NT2/D1 (cell line): ENCODE measurements around the gene SMURF1.

ENCODE experiments used
- DNase-seq: peaks from one replicate; pipeline ENCODE4 v3.0.0-alpha.2; 2011; ENCODE audit warnings: low read depth, low spot score
- H3K27me3 ChIP-seq: 2 replicates; pipeline ENCODE4 v1.6.0; 2011; ENCODE audit warnings: mild to moderate bottlenecking; ENCODE audit not compliant: insufficient read length, insufficient read depth
- H3K36me3 ChIP-seq: 2 replicates; pipeline ENCODE4 v1.6.1; 2011; ENCODE audit warnings: mild to moderate bottlenecking, low read length, mixed read lengths; ENCODE audit not compliant: insufficient read depth, insufficient read length
- H3K4me1 ChIP-seq: 2 replicates; pipeline ENCODE4 v1.5.1; 2011; ENCODE audit not compliant: insufficient read depth, insufficient read length
- H3K4me3 ChIP-seq: 2 replicates; pipeline ENCODE4 v1.5.1; 2011; ENCODE audit warnings: low read depth; ENCODE audit not compliant: insufficient read length
- H3K9ac ChIP-seq: 2 replicates; pipeline ENCODE4 v1.6.0; 2011; ENCODE audit warnings: low read depth; ENCODE audit not compliant: insufficient read length
- H3K9me3 ChIP-seq: 2 replicates; pipeline ENCODE4 v1.5.1; 2011; ENCODE audit warnings: mild to moderate bottlenecking, low read length; ENCODE audit not compliant: insufficient read depth
- SUZ12 ChIP-seq: IDR thresholded peaks from 2 replicates; pipeline ENCODE4 v1.6.1; 2011; ENCODE audit not compliant: insufficient read length, insufficient read depth; ENCODE audit errors: extremely low read depth
- YY1 ChIP-seq: IDR thresholded peaks from 2 replicates; pipeline ENCODE4 v1.6.1; 2011; ENCODE audit not compliant: insufficient read length, insufficient read depth
- ZNF274 ChIP-seq: IDR thresholded peaks from 2 replicates; pipeline ENCODE4 v1.6.1; 2011; ENCODE audit warnings: mild to moderate bottlenecking, low read depth, low read length

Gene SMURF1

DNA sequence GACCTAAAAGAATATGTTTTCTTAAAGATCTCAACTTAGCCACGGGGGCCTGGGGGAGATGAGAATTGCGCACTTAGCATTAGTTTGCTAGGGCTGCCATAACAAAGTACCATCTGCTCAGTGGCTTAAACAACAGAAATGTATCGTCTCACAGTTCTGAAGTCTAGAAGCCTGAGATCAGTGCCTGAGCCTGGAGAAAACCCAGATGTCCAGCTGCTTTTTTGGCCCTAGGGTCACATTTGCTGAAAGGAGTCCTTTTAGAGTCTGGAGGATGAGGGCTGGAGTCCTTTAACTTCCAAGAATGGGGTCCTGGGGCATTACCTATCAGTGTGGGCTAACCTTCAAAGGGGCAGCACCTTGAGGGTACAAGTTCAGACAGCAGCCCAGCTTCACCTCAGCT is 48.2 kb downstream of the SMURF1 start:
- Histone ChIP-seq H3K36me3 (no peaks in the 10 kb centered on the region), H3K9me3 (peaks cover 4% of the 10 kb centered on the region; the same call in 1 of the 2 replicates), H3K9ac (no peak overlapping the region), H3K4me3 (no peak overlapping the region), H3K4me1 (peaks cover 2% of the 10 kb centered on the region), H3K27me3 (no peaks in the 10 kb centered on the region)
- no peak for DNase-seq
- TF ChIP-seq ZNF274 (no peak), YY1 (no peak), SUZ12 (no peak)

DNA sequence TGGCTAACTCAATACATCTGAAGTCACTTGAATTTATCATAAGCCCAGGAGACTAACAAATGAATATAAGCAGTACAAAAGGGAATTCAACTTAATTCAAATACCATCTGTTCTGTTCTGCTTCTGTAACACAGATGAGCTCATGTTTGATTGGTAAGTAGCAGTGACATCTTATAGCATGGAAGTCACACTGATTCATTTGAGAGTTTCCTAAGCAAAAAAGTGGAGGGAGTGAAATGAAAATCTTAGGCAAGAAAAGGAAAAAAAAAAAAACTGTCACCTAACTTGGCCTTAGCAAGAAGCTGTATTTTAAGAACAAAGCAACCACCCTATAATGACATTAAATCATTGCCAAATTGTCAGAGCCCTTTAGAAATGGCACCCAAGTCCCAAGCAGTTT is 49.5 kb downstream of the SMURF1 start:
- no peak for DNase-seq
- H3K4me1 ChIP-seq = peaks cover 2% of the 10 kb centered on the region
- no peaks in the 10 kb centered on the region for H3K27me3 ChIP-seq
- TF ChIP-seq YY1 = no peak
- TF ChIP-seq ZNF274 = no peak
- TF ChIP-seq SUZ12 = no peak
- no peak overlapping the region for H3K9ac ChIP-seq
- H3K9me3 ChIP-seq = peaks cover 4% of the 10 kb centered on the region; the same call in 1 of the 2 replicates
- no peak overlapping the region for H3K4me3 ChIP-seq
- no peaks in the 10 kb centered on the region for H3K36me3 ChIP-seq

DNA sequence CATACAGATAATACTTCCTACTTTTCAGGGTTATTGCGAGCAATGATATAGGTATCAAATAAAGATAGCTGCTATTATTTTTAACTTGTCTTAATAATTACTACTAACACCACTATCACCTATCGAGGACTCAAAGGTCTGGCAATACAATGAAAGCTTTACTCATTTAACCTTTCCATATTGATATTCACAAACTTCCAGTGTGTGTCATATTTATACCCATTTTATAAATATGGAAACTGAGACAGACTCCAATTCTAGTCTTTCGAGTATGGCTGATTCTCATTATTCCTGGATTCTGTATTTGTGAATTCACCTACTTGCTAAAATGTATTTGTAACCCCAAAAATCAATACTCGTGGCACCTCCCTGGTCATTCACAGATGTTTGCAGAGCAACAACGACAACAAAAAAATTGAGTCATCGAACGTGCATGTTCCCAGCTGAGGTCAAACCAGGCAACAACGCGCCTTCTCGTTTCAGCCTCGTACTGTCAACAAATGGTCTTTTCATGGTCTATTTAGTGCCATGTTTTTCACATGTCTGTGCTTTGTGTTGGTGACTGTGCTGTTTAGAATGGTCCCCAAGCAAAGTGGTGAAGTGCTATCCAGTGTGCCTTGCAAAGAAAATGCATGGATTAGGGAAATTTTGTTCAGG is 51.7 kb downstream of the SMURF1 start:
- no peak for DNase-seq
- Histone ChIP-seq H3K36me3 (no peaks in the 10 kb centered on the region), H3K4me1 (no peaks in the 10 kb centered on the region), H3K9ac (no peak overlapping the region), H3K9me3 (0 out of 2 replicates have a peak, but pooled peaks cover under 1% of the 10 kb centered on the region), H3K27me3 (no peaks in the 10 kb centered on the region), H3K4me3 (no peak overlapping the region)
- TF ChIP-seq YY1 = no peak
- TF ChIP-seq SUZ12 = no peak
- no peak for TF ChIP-seq ZNF274

DNA sequence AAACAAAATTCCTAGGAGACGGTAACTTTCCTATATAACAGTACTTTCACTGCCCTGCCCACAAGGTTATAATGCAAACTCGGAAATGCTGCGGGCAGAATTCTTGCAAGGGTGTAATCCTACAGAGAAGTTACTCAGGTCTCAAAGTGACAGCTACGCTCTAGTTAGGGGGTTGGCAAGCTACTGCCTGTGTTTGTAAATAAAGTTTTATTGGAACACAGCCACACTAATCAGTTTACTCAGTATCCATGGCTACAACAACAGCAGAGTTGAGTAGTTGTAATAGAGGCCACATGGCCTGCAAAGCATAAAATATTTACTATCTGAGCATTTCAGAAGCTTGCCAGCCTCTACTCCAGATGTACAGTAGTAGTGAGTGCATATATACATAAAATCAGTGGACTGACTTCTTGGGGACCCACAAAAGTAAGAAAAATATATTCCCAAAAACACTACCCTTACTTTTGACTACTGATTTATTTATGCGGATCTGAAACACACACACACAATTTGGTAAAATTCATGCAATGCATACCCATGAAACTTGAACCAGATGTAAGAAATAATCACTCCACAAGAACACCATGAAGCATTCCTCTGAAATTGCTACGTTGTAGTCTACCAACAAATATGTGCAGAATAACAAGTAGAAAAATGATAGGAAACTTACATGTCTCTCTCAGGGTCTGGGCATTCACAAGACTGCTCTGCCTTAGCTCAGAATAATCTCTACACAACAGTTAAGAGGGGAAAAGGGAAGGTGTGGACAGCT is 53.0 kb downstream of the SMURF1 start:
- Histone ChIP-seq H3K4me3 (no peak overlapping the region), H3K27me3 (no peaks in the 10 kb centered on the region), H3K9me3 (no peaks in the 10 kb centered on the region), H3K36me3 (no peaks in the 10 kb centered on the region), H3K4me1 (no peaks in the 10 kb centered on the region), H3K9ac (no peak overlapping the region)
- TF ChIP-seq SUZ12 (no peak), ZNF274 (no peak), YY1 (no peak)
- DNase-seq = no peak

DNA sequence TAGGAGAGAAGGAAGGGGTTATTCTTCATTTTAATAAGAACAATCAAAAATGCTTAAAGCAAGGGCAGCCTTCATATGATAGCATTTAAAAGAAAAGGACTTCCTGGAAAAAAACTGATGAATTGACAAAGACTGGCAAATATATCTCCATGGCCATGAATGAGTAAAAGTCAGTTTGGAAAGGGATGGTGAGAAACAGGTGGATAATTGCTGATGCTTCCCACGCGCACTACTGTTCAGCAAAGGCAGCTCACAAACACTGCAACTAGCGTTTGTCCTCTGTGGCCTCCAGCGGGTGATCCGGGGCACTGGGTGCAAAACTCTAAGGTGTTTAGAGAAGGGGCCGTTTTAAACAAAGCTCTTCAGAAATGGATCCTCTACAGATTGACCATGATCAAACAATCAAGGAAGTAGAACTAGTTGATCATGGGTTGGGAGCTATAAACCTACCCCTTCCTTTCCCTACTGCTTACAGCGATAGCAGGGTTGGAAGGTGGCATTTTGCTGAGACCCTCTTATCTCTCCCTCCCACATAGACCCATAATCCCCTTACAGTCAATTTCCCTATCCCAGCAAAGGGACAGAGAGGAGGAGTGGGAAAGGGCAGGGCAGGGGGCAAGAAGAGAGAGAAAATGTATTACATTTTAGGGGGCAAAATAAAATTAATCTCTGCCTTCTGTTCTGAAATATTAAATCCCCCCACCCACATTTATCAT is 53.8 kb downstream of the SMURF1 start:
- H3K36me3 ChIP-seq = no peaks in the 10 kb centered on the region
- no peaks in the 10 kb centered on the region for H3K9me3 ChIP-seq
- H3K4me3 ChIP-seq = no peak overlapping the region
- DNase-seq = no peak
- TF ChIP-seq ZNF274 (no peak), SUZ12 (no peak), YY1 (no peak)
- no peaks in the 10 kb centered on the region for H3K4me1 ChIP-seq
- H3K27me3 ChIP-seq = no peaks in the 10 kb centered on the region
- no peak overlapping the region for H3K9ac ChIP-seq

DNA sequence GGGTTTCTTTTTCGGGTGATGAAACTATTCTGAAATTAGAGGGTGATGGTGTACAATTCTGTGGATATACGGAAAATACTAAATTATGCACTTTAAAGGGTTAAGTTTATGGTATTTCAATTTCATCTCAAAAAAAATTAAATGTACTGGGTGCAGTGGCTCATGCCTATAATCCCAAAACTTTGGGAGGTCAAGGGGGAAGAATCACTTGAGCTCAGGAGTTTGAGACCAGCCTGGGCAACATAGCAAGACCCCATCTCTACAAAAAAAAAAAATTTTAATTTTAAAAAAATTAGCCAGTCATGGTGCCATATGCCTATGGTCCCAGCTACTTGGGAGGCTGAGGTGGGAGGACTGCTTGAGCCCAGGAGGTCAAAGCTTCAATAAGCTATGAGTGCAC is 57.0 kb downstream of the SMURF1 start:
- Histone ChIP-seq H3K36me3 (no peaks in the 10 kb centered on the region), H3K9me3 (no peaks in the 10 kb centered on the region), H3K4me3 (no peak overlapping the region), H3K27me3 (no peaks in the 10 kb centered on the region), H3K9ac (no peak overlapping the region), H3K4me1 (no peaks in the 10 kb centered on the region)
- TF ChIP-seq YY1 (no peak), SUZ12 (no peak), ZNF274 (no peak)
- no peak for DNase-seq

DNA sequence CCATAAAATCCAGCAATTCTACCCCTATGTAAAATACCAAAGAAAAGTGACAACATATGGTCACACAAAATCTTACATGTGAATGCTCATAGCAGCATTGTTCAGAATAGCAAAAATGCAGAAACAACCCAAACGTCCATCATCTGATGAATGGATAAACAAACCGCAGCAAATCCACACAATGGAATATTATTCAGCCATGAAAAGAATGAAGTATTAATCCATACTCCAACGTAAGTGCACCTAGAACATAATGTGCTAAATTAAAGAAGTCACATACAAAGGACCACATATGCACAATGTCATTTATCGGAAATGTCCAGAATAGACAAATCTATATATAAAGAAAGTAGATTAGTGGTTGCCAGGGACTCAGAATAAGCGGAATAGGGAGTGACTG is 57.4 kb downstream of the SMURF1 start:
- no peaks in the 10 kb centered on the region for H3K27me3 ChIP-seq
- TF ChIP-seq ZNF274 = no peak
- TF ChIP-seq YY1 = no peak
- TF ChIP-seq SUZ12 = no peak
- no peak overlapping the region for H3K4me3 ChIP-seq
- no peaks in the 10 kb centered on the region for H3K9me3 ChIP-seq
- H3K36me3 ChIP-seq = no peaks in the 10 kb centered on the region
- no peaks in the 10 kb centered on the region for H3K4me1 ChIP-seq
- DNase-seq = no peak
- no peak overlapping the region for H3K9ac ChIP-seq
